Activated naive CD4-positive, alpha-beta T cell treated with Interleukin-2 at 50 U/mL for 16 hours (primary cell): ENCODE measurements around the gene BMERB1.
"Not testable (repeated sequence)": the region's sequence is repeated elsewhere in the genome, so short reads cannot be mapped to it uniquely, and the experiment has no call there.

Source experiments
- DNase-seq: peaks from one replicate; pipeline ENCODE4 v3.0.0-alpha.2; 2020

The BMERB1 gene

DNA sequence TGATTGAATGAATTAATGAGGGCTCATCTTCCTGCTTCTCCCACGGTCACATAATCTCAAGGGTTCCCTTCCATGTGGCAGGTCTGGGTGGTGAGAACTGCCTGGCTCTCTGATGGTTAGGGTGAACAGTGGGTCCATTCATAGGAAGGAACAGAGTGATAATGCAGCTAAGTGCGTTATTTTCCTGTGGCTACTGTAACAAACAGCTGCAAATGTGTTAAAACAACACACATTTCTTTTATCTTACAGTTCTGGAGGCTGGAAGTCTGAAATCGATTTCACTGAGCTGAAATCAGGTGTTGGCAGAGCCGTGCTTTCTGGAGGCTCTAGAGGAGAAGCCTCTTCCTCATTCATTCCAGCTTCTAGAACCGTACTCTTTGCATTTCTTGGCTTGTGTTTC is 95.3 kb downstream of the BMERB1 start:
- DNase-seq, result no peak

DNA sequence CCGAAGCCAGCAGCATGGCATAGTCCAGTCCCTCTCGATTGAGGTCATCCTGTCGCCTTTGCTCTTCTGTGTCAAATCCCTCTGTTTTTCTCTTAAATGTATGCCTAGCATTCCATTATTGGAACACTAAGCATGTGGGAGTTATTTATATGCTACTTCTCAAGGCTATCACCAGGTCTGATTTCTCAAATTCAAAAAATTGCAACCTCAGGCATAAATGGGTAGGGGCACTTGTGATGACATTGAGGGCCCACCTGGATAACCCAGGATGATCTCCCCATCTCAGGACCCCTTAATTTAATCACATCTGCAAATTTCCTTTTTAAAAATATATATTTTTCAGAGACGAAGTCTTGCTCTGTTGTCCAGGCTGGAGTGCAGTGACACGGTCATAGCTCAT is 95.7 kb downstream of the BMERB1 start:
- DNase-seq, result no peak

DNA sequence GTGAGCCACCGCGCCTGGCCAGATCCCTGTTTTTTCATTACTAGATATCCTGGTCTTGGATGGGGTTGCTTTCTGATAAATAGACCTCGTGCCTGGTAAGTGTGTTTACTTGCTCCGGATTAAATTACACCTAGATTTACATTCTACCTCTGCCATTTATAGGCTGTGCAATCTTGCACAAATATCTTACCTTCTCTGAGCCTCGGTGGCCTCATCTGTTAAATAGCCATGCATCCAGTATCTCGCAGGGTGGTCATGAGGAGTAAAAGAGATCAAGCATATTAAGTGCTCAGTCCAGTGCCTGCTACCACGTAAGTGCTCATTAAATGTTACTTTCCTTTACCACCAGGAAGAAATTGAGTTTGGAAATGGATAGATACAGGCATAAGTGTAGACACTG is 98.4 kb downstream of the BMERB1 start:
- DNase-seq, result no peak

DNA sequence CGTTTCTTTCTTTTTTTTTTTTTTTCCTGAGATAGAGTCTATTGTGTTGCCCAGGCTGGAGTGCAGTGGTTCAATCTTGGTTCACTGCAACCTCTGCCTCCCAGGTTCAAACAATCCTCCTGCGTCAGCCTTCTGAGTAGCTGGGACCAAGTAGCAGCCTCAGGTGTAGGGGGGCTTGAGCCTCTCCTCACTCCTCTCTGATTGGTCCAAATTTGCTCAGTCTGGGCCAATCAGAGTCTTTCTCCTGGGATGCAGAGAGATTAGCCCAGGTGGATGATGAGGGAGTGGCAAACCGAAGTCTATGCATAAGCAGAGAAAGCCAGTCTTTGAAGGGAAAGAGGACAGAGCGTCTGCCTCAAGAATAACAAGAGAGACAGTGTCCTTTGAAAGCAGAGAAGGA is 99.0 kb downstream of the BMERB1 start:
- DNase-seq, result no peak

DNA sequence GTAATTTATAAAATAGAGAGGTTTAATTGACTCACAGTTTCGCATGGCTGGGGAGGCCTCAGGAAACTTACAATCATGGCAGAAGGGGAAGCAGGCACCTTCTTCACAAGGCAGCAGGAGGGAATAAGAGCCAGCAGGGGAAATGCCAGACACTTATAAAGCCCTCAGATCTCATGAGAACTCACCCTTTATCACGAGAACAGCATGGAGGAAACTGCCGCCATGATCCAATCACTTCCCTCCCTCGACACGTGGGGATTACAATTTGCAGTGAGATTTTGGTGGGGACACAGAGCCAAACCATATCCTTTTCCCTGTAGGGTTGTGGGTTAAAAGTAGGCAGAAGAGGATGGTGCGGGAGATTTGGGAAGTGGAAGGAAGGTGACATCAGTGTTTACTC is 101.4 kb downstream of the BMERB1 start:
- DNase-seq, result no peak

DNA sequence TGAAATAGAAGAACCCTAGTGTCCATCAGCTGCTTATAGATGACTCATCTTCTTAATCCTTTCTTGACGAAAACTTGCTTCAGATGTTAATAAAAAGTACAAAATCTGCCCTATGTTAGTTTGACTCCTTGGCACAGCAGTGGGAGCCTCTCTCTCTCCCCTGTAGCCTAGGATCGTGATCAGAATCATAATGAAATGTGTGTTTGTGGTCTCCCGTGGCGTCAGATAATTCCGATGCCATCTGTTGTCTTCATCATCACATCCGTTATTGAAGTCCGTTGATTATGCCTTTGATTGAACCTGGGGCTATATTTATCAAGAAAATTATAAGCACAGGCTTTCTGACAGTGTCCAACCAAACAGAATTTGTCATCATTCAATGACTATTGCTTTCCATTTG is 102.5 kb downstream of the BMERB1 start:
- no peak for DNase-seq

DNA sequence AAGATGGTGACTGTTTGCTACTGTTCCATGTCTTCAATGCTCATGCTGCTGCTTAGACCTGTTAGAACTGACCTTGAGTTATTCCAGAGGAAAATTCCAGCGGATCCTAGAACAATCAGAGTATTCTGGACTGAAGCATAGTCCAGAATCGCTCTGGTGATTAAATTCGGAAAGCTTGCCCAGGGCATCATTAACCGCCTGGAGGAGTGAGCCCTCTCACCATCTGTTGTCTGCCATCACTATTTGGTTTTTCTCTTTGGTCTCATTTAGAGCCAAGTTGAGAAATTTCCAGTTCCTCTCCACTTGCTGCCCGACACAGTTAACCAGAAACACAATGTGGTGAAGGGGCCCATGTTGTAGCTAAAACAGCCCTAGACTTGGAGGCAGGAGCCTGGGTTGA is 104.1 kb downstream of the BMERB1 start:
- DNase-seq, result no peak

DNA sequence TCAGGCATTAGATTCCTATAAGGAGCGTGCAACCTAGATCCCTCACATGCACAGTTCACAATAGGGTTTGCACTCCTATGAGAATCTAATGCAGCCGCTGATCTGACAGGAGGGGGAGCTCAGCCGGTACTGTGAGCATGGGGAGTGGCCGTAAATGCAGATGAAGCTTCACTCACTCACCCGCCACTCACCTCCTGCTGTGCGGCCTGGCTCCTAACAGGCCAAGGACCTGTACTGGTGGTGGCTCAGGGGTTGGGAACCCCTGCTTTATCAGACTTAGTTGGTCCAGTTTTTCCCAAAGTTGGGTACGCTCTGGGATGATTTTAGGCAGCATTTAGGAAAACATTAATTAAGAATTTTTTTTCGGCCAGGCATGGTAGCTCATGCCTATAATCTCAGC is 104.8 kb downstream of the BMERB1 start:
- no peak for DNase-seq

DNA sequence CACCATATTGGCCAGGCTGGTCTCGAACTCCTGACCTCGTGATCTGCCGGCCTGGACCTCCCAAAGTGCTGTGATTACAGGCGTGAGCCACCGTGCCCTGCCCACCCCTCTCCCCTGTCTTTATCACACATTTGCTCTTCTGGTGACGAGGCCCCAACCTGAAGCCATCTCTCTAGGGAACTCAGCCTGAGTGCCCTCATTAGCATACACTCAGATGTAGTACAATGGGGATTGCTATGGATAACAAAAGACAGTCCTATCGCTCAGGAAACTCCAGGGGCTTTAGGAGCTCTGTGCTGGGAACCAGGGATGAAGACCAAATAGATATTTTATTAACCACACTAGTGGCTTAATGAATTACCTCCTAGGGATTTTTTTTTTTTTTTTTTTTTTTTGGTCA is 107.9 kb downstream of the BMERB1 start:
- DNase-seq, result no peak

DNA sequence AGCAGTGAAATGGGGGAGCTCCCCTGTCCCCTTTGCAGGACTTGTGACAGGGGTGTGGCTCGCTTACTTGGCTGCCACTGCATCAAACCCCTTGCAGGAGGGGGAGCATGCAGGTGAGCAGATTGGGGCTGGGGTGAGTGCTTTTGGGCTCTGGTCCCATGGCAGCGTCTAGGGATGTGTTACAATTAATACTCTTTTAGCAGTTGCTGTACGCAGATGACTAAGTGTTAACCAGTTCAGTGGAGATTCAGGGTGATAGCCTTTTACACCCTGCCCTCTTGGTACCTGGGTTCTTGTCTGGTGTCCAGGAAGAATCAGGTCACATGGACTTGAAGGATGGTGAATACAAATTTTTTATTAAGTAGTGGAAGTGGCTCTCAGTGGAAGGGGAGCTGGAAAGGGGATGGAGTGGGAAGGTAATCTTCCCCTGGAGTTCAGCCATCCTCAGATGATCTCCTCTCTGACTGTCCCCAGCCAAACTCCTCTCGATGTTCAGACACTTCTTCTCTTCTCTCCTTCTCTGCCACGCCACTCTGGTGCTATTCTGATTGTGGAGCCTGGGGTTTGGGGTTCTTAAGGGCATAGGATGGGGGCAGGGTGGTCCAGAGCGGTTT is 108.5 kb downstream of the BMERB1 start:
- DNase-seq, result no peak

DNA sequence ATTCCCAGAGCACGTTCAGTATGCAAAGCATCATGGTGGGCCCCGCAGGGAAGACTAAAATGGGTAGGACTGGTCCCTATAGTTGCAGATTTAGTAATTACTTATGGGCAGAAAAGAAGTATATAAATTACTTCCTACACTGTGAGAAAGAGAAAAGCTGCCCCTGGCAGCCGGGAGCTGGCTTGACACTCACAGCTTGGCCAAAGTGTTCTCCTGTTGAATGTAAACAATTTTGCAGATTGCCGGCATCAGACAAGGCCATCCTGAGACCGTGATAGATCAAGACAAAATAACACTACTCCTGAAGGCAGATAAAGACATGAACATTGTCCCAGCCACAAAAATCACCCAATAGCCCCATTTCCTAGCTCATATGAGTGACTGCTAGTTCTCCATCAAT is 110.0 kb downstream of the BMERB1 start:
- DNase-seq, result no peak

DNA sequence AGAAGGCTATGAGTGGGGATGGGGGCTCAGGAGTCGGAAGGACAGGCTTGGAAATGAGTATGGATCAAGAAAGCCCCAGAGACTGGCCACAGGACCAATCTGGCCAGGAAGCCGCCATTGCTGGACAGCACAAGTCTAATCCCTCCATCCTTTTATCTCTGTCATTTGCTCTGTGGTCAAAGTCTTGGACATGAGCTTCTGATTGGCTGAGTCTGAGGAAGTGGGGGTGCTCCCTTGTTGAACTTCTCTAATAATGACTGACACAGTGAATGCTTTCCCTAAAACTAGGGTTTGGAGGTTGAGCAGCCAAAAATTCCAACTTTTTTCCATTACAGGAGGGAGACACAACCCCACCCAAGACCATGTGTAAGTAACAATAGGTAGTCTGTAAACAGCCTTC is 111.2 kb downstream of the BMERB1 start:
- no peak for DNase-seq

DNA sequence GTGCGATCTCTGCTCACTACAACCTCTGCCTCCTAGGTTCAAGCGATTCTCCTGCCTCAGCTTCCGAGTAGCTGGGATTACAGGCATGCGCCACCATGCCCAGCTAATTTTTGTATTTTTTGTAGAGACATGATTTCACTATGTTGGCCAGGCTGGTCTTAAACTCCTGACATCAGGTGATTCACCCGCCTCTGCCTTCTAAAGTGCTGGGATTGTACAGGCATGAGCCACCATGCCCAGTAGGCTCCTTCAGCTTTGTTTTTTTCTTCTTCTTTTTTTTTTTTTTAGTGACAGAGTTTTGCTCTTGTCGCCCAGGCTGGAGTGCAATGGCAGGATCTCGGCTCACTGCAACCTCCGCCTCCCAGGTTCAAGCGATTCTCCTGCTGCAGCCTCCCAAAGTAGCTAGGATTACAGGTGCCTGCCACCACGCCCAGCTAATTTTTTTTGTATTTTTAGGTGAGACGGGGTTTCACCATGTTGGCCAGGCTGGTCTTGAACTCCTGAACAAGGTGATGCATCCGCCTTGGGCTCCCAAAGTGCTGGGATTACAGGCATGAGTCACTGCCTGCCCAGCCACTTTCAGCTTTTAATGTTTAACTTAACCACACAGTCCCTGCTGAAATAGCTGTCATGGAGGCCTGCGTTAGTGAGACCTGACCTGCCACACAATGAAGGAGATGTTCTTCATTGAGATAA is 112.8 kb downstream of the BMERB1 start:
- not testable (repeated sequence) for DNase-seq

DNA sequence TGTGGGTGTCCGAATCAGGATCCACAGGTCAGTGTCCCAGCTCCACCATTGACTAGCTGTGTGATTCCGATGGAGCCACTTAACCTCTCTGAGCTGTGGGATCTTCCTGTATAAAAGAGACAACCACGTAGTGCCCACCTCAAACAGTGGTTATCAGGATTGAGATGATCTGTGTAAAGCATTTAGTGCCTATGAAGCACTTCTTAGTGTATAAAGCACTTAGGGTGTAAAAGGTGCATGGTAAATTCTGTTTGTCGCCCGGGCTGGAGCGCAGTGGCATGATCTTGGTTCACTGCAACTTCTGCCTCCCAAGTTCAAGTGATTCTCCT is 113.3 kb downstream of the BMERB1 start:
- no peak for DNase-seq

DNA sequence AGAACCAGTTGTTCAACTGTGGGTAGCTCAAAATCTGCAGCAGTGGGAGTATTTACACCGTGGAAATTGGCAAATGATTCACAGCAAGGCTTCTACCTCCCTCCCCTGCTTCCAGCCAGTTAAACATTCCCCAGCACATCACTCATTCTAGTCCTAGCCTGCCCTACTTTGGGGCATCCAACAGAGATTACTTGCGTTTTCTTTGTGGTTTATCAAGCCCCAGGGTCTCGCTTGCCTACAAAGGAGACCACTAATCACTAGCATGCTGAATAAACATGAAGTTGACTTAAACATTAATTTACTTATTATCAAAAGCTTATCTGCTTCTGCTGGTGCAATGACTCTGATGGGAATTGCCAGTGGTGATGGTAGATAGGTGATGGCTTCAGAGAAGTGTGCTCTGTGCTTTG is 114.1 kb downstream of the BMERB1 start:
- DNase-seq, result no peak

DNA sequence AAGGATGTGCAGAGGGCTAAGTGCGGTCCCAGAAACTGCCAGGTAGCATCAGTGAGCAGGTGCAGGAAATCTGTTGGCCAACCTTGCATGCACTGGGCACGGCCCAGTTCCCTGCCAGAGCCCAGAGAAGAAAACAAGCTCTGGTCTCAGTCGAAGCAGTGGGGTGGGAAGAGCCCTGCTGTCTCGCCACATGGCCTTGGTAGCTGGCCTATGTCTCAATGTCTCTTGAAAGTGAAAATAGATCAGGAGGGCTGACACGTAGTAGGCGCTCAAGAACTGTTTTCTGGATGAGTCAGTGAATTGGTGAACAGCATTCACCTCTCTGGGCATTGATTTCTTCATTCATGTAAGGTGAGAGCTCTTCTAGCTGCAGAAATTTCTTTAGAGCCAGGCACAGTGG is 118.1 kb downstream of the BMERB1 start:
- no peak for DNase-seq

DNA sequence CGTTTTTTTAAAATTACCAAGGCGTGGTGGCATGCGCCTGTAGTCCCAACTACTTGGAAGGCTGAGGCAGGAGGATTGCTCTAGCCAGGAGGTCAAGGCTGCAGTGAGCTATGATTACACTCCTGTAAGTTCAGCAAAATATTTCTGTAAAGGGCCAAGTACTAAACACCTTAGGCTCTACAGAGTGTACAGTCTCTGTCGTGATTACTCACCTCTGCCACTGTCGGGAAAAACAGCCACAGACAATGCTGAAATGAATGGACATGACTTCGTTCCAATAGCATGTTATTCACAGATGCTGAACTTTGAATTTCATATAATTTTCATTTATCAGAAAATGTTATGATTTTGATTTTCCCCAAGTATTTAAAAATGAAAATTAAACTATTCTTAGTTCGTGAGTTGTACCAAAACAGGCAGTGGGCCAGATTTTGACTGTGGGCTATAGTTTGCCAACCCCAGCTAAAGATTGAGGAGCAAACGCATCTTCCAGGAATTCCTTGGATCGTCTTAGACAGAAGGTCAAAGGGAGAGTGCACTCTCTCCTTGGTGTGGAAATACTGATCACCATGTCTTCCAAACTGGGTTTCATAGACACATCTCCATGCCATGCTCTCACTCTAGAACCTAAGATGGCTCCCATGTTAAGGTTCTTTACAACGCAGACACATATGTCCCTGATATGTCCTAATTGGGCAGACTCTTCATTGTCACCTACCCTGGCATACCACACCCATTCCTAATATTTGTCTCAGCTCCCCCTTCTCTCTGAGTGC is 119.1 kb downstream of the BMERB1 start:
- DNase-seq, result peak; percentile 7

DNA sequence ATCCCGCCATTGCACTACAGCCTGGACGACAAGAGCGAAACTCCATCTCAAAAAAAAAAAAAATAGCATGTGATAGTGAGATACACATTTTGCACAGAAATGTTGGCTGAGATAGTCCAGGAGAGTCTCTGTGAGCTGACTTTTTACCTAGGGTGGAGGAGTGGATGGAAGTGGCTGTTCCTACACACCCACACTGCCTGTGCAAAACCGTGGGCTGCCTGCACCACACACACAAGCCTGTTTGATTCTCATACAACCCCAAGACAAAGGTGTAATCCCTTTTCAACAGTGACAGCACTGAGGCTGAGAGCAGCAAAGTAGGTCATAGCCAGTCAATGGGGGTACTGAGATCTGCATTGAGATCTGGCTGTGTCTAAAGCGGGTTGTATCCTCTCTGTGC is 121.7 kb downstream of the BMERB1 start:
- no peak for DNase-seq

DNA sequence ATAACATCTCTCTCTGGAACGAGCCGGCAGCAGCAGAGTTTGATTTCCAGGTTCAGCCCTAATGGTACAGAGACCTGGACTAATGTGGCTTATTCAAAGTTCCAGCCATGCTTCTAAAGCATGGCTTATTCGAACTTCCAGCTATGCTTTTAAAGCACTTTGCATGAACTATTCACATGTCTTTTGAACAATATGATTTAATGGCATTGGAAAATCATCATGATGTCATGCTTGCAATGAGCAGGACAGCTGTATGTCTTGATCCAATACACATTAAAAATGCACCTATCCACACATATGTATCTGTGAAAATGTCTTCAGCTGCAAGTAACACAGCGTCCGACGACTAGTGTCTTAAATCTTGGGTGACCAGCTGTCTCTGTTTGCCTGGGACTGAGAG is 122.9 kb downstream of the BMERB1 start:
- no peak for DNase-seq

DNA sequence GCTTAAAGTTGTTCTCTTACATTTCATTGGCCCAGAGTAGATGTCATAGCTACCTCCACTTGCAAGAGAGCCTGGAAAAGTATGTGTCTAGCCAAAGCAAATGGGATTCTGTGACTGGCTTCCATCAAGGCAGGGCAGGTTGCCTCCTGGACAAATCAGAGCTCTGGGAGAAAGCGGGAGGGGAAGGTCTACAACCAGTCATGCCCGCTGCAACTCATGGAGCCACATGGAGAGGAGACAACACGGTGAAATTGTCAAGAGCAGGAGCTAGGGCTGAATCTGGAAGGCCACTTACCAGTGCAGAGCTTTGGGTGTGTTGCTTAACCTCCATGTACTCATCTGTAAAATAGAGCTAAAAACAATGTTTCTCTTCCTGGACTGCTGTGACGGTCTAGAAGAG is 124.8 kb downstream of the BMERB1 start:
- no peak for DNase-seq

DNA sequence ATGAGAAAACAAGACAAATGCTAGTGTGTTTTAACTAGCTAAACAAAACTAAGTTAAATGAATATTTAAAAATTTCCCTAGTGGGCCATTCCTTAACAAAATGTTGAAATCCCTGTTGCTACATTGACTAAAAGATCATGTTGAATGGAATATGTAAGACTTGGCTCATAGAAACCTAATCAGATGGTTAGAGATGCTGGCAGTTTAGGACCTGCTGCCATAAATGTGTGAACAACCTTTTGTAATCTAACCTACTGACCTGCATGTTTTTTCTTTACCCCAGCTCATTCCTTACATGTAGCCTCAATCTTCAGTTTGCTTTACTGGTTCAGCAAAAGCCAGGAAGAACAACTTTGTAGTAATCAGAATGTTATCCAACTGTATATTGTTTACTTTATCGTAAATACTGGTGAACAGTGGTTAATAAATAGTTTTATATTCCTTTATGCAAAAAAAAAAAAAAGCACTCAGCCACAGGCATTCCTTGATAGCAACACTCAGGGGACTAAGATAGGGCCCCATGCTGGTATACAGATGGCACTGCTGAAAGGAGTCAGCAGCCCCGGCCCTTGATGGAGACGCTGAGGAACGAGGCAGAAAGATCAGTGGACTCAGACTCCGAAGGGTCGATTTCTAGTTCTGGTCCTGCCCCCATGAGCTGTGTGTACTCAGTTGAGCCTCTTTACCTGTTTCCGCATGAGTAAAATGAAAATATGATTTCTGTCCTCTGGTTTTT is 130.4 kb downstream of the BMERB1 start:
- DNase-seq, result no peak

DNA sequence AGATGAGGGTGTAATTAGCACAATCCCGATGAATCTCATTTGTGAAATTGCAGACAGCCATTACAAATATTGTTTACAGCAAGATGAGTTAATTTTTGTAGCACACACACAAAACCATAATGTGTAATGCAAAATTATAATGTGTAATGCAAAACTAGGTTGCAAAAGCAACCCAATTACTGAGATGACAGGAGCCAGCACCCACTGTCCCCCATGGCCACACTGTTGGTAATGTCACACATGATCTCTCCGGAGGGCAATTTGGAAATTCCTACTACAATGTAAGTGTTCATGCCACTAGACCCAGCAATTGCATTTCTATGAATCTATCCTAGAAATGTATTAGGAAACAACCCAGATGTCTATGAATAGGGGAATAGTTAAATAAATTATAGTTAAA is 131.7 kb downstream of the BMERB1 start:
- DNase-seq, result no peak

DNA sequence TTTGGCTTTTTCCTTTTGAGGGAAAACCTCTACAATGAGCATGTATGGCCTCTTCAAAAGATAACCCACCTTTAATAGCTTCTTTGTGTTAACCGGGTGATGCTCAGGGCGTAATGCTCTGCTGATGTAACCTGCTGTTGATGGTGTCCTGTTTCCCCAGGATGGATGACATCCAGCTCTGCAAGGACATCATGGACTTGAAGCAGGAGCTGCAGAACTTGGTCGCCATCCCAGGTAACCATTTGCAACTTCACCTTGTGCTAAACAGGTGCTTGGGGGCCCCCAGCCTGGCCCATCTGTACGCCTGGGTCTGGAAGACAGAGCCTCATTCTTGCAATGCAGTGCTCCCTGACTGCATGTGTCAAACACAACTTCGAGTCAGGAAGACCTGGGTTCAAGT is 133.4 kb downstream of the BMERB1 start:
- no peak for DNase-seq

DNA sequence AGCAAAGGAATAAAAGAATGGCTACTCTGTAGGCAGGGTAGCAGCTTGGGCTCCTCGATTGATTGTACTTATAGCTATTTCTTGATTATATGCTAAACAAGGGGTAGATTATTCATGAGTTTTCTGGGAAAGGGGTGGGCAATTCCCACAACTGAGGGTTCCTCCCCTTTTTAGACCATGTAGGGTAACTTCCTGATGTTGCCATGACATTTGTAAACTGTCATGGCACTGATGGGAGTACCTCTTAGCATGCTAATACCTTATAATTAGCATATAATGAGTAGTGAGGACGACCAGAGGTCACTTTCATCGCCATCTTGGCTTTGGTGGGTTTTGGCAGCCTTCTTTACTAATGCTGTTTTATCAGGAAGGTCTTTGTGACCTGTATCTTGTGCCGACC is 136.3 kb downstream of the BMERB1 start:
- not testable (repeated sequence) for DNase-seq
